Measurements from ENCODE around the gene CCDC50.

The CCDC50 gene

DNA sequence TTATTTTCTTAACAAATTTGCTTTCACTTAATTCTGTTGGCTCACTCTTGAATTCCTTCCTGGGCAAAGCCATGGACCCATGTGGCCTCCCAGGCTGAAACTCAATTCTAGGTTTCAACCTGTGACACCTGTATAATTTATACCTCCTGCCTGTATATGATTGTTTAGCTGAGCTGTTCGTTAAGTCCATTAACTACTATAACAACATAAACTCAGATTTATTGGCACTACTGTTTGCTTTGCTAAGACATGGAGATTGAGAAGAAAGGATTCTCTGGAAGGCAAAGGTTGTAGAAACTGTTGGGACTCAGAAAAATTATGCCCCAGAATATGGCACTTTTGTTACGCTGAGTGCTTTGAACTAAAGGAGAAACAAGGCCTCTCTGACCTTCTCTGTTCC, 26.7 kb upstream of the CCDC50 start:
- FAIRE-seq: no peak

GRCh38 chr3:191303596-191303995, 25.6 kb upstream of the CCDC50 start:
- DNase-seq (ENCODE audit: insufficient read length, low spot score) (no peak), FAIRE-seq (peak; percentile 6)
- TF ChIP-seq CTCF (IDR thresholded peaks at IDR 0.05; ENCODE audit: insufficient read depth, missing control alignments): no peak

More for the DNA sequence above, 26.7 kb upstream of the CCDC50 start:
- no peak for TF ChIP-seq CTCF (IDR thresholded peaks at IDR 0.05; ENCODE audit: insufficient read depth, missing control alignments)
- DNase-seq (ENCODE audit: insufficient read length, low spot score): no peak

GRCh38 chr3:191306428-191306827, 22.8 kb upstream of the CCDC50 start:
- TF ChIP-seq CTCF (IDR thresholded peaks at IDR 0.05; ENCODE audit: insufficient read depth, missing control alignments): no peak
- DNase-seq (ENCODE audit: insufficient read length, low spot score) (no peak), FAIRE-seq (no peak)

GRCh38 chr3:191307341-191307740, 21.9 kb upstream of the CCDC50 start:
- no peak for TF ChIP-seq CTCF (IDR thresholded peaks at IDR 0.05; ENCODE audit: insufficient read depth, missing control alignments)
- no peak for DNase-seq (ENCODE audit: insufficient read length, low spot score)
- no peak for FAIRE-seq

DNA sequence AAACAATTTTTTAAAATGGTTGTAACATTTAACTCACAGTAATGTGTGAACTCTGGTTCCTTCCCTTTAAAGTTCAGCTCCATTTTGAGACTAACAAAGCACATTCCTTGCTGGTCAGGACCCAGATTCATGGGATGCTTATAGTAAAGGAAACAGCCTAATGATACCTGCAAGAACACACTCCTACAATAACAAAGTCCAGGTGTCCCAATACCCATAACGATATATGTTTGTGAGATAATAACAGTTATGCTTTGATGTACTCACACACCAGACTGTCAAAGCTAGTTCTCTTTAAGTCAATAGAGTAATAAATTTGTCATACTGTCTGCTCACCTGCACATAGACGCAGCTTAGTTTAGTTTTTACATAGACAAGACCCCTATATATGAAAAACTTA, 15.9 kb upstream of the CCDC50 start:
- TF ChIP-seq CTCF (IDR thresholded peaks at IDR 0.05; ENCODE audit: insufficient read depth, missing control alignments): no peak
- FAIRE-seq (no peak), DNase-seq (ENCODE audit: insufficient read length, low spot score) (no peak)

- FAIRE-seq (no peak), DNase-seq (ENCODE audit: insufficient read length, low spot score) (no peak)
- no peak for TF ChIP-seq CTCF (IDR thresholded peaks at IDR 0.05; ENCODE audit: insufficient read depth, missing control alignments)
Observed at GRCh38 chr3:191314109-191314728, 15.0 kb upstream of the CCDC50 start.

DNA sequence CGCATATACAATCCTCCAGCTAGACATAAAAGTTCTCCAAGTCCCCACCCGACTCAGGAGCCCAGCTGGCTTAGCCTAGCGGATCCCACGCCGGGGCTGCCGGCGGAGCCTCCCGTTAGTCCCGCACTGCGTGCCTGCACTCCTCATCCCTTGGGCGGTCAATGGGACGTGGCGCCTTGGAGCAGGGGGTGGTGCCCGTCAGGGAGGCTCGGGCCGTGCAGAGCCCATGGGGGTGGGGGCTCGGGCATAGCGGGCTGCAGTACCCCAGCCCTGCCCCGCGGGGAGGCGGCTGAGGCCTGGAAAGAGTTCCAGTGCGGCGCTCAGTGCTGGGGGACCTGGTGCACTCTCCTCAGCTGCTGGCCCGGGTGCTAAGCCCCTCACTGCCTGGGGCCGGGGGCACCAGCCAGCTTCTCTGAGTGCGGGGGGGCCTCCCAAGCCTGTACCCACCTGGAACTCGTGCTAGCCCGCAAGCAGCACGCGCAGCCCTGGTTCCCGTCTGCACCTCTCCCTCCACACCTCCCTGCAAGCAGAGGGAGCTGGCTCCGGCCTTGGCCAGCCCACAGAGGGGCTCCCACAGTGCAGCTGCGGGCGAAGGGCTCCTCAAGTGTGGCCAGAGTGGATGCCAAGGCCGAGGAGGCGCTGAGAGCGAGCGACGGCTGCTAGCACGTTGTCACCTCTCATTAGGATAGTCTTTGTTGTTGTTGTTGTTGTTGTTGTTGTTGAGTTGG, 12.2 kb upstream of the CCDC50 start:
- no peak for TF ChIP-seq CTCF (IDR thresholded peaks at IDR 0.05; ENCODE audit: insufficient read depth, missing control alignments)
- DNase-seq (ENCODE audit: insufficient read length, low spot score) (no peak), FAIRE-seq (no peak)

All from D721Med (cell line).